DOHH2 (cell line): ENCODE measurements around the gene CPLX1.

Experiments
- H3F3A ChIP-seq: fragments of 200-600 bp; sonication (generic), shearing (Covaris generic); 2 replicates; pipeline ENCODE4 v1.6.0; 2016; ENCODE audit warnings: antibody characterized with exemption, mild to moderate bottlenecking; ENCODE audit not compliant: control insufficient read depth, insufficient read depth
- H3K27ac ChIP-seq: fragments of 200-600 bp; sonication (generic); 2 replicates; pipeline ENCODE4 v1.5.1; 2014; ENCODE audit warnings: low read depth, mild to moderate bottlenecking, low read length, moderate library complexity
- H3K27me3 ChIP-seq: fragments of 200-600 bp; sonication (generic); 2 replicates; pipeline ENCODE4 v1.6.1; 2014; ENCODE audit warnings: mild to moderate bottlenecking, low read length, mixed read lengths; ENCODE audit not compliant: control insufficient read depth
- H3K36me3 ChIP-seq: fragments of 200-600 bp; sonication (generic); 2 replicates; pipeline ENCODE4 v1.6.1; 2014; ENCODE audit warnings: mild to moderate bottlenecking, low read length, moderate library complexity, mixed read lengths; ENCODE audit not compliant: control insufficient read depth
- H3K4me1 ChIP-seq: fragments of 200-600 bp; sonication (generic); 2 replicates; pipeline ENCODE4 v1.6.1; 2014; ENCODE audit warnings: mild to moderate bottlenecking, low read length, mixed read lengths; ENCODE audit not compliant: control insufficient read depth
- H3K4me2 ChIP-seq: fragments of 200-600 bp; sonication (generic); 2 replicates; pipeline ENCODE4 v1.6.0; 2014; ENCODE audit warnings: mild to moderate bottlenecking, low read length, moderate library complexity
- H3K4me3 ChIP-seq: fragments of 200-600 bp; sonication (generic); 2 replicates; pipeline ENCODE4 v1.5.1; 2014; ENCODE audit warnings: mild to moderate bottlenecking, low read length, mixed read lengths
- H3K79me2 ChIP-seq: fragments of 200-600 bp; sonication (generic); 2 replicates; pipeline ENCODE4 v1.6.1; 2014; ENCODE audit warnings: mild to moderate bottlenecking, low read length, mixed read lengths; ENCODE audit not compliant: control insufficient read depth
- H3K9me2 ChIP-seq: fragments of 200-600 bp; sonication (generic); replicated peaks from 2 replicates; pipeline ENCODE4 v1.6.1; 2014; ENCODE audit warnings: mild to moderate bottlenecking, low read length, mixed read lengths; ENCODE audit not compliant: control insufficient read depth
- H3K9me3 ChIP-seq: fragments of 200-600 bp; sonication (generic); 2 replicates; pipeline ENCODE4 v1.6.1; 2014; ENCODE audit warnings: antibody characterized with exemption, low read length, mixed read lengths; ENCODE audit not compliant: control insufficient read depth, insufficient read depth
- H4K20me1 ChIP-seq: fragments of 200-600 bp; sonication (generic); 2 replicates; pipeline ENCODE4 v1.6.0; 2014; ENCODE audit warnings: low read depth, mild to moderate bottlenecking, antibody characterized with exemption, low read length, moderate library complexity; ENCODE audit not compliant: control insufficient read depth, insufficient read depth
- EZH2phosphoT487 ChIP-seq: fragments of 200-600 bp; sonication (generic); IDR thresholded peaks from 2 replicates; pipeline ENCODE4 v1.6.1; 2017; ENCODE audit warnings: borderline replicate concordance, mild to moderate bottlenecking, antibody characterized with exemption, low read length, moderate library complexity, mixed read lengths
- TF ChIP-seq, protein P1 (sequence below): fragments of 200-600 bp; sonication (generic); IDR thresholded peaks from one replicate; pipeline ENCODE4 v1.5.1; 2014; ENCODE audit warnings: antibody characterized with exemption, mild to moderate bottlenecking, low read depth, low read length; ENCODE audit not compliant: poor library complexity, severe bottlenecking

The CPLX1 gene

DNA sequence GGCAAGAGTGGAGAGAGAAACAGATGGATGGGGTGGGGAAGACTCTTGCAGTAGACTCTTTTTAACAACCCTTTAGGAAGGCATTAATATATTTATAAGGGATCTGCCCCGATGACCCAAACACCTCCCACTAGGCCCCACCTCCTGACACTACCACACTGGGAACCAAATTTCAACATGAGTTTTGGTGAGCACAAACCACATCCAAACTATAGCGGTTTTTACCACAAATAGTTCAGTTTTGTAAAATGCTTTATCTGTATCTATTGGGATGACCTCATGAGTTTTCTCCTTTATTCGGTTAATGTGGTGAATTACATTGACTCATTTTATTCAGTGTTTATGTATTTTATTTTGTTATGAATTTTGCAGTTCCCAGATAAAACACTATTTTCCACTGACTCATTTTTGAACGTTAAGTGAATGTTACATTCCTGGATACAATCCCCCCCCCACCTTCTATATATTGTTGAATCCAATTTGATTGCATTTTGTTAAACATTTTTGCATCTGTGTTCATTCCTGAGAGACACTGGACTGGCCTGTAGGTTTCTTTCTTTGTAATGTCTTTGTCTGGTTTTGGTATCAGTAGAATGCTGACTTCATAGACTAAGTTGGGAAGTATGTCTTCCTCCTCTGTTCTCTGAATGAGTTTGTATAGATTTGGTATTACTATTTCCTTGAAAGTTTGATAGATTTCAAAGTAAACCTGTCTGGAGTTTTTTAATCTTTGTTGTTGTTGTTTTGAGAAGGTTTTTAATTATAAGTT lies 13.9 kb upstream of the CPLX1 start:
- Histone ChIP-seq H3K9me3 (peaks cover 9% of the 10 kb centered on the region; the same call in 1 of the 2 replicates), H3K27ac (no peak overlapping the region), H3K79me2 (no peaks in the 10 kb centered on the region), H3K9me2 (no peaks in the 10 kb centered on the region), H3K4me3 (no peak overlapping the region), H3K36me3 (peaks cover 6% of the 10 kb centered on the region), H3K4me2 (no peak overlapping the region), H4K20me1 (no peaks in the 10 kb centered on the region), H3F3A (peaks cover 7% of the 10 kb centered on the region; the same call in 1 of the 2 replicates), H3K4me1 (no peaks in the 10 kb centered on the region), H3K27me3 (no peaks in the 10 kb centered on the region)
- TF ChIP-seq EZH2phosphoT487: no peak
- TF ChIP-seq, protein P1, sequence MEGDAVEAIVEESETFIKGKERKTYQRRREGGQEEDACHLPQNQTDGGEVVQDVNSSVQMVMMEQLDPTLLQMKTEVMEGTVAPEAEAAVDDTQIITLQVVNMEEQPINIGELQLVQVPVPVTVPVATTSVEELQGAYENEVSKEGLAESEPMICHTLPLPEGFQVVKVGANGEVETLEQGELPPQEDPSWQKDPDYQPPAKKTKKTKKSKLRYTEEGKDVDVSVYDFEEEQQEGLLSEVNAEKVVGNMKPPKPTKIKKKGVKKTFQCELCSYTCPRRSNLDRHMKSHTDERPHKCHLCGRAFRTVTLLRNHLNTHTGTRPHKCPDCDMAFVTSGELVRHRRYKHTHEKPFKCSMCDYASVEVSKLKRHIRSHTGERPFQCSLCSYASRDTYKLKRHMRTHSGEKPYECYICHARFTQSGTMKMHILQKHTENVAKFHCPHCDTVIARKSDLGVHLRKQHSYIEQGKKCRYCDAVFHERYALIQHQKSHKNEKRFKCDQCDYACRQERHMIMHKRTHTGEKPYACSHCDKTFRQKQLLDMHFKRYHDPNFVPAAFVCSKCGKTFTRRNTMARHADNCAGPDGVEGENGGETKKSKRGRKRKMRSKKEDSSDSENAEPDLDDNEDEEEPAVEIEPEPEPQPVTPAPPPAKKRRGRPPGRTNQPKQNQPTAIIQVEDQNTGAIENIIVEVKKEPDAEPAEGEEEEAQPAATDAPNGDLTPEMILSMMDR: no peak

DNA sequence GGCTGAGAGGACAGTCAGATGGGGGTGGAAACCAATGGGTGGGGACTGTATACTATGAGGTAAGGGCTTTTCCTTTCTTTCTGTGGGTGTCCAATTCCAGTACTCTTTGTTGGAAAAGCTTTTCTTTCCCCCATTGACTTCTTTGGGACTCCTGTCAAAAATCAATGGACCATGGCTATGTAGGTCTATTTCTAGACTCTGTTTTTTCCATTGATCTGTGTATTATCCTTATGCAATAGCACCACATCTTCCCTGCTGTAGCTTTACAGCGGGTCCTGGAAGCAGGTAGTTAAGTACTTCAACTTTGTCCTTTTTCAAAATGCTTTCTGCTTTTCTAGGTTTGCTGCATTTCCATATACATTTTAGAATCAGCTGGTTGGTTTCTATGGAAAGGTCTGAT lies 11.8 kb upstream of the CPLX1 start:
- H3K9me2 ChIP-seq: no peaks in the 10 kb centered on the region
- H3K4me3 ChIP-seq: no peak overlapping the region
- H3F3A ChIP-seq: peaks cover 7% of the 10 kb centered on the region; the same call in 1 of the 2 replicates
- H3K4me2 ChIP-seq: no peak overlapping the region
- TF ChIP-seq EZH2phosphoT487: no peak
- TF ChIP-seq, protein P1: no peak
- H3K27me3 ChIP-seq: no peaks in the 10 kb centered on the region
- no peaks in the 10 kb centered on the region for H3K79me2 ChIP-seq
- H3K9me3 ChIP-seq: peaks cover 3% of the 10 kb centered on the region; the same call in 1 of the 2 replicates
- no peaks in the 10 kb centered on the region for H4K20me1 ChIP-seq
- no peak overlapping the region for H3K27ac ChIP-seq
- H3K4me1 ChIP-seq: peaks cover 9% of the 10 kb centered on the region
- H3K36me3 ChIP-seq: peaks cover 2% of the 10 kb centered on the region; the same call in 1 of the 2 replicates

DNA sequence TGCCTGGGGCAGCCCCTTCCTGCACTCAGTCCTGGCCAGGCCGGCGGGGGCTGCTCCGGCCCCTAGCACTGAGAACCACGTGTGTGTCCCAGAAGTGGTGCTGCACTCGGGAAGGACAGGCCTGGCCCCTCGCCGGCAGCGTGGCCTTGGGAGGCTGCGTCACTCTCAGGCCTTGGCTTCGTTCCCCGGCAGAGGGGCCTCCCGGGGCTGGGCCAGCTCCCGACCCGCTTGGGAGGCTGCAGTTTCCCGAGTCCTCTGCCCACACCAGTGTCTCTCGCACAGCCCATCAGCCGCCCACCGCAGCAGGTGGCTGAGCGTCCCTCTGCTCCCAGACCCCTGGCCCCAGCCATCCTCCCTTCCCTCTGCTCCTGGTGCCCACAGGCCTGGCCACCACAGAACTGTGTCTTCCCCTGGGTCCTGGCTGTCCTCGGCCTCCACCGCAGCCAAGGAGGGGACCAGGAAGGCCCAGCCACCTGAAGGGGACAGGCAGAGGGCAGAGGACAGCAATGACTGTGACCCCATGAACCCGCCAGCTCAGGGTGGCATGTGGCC lies 10.9 kb upstream of the CPLX1 start:
- no peaks in the 10 kb centered on the region for H3K9me2 ChIP-seq
- peaks cover 7% of the 10 kb centered on the region; the same call in 1 of the 2 replicates for H3F3A ChIP-seq
- H3K36me3 ChIP-seq: no peaks in the 10 kb centered on the region
- H3K27me3 ChIP-seq: no peaks in the 10 kb centered on the region
- peaks cover 12% of the 10 kb centered on the region for H3K4me1 ChIP-seq
- H3K79me2 ChIP-seq: no peaks in the 10 kb centered on the region
- H4K20me1 ChIP-seq: no peaks in the 10 kb centered on the region
- peaks cover 3% of the 10 kb centered on the region; the same call in 1 of the 2 replicates for H3K9me3 ChIP-seq
- TF ChIP-seq EZH2phosphoT487: no peak
- TF ChIP-seq, protein P1: no peak
- H3K4me2 ChIP-seq: no peak overlapping the region
- no peak overlapping the region for H3K27ac ChIP-seq
- no peak overlapping the region for H3K4me3 ChIP-seq
